Chondrocyte (in vitro differentiated cells): ENCODE results near the gene ITGA11. TPM values are rescaled to one million over a fixed set of nuclear protein-coding genes. Genes with fewer than 3 reads are reported as not detected.
A peak's percentile ranks its signal among the peaks of the same experiment; 100 is the strongest.

ENCODE experiments used
- DNase-seq: peaks from one replicate; pipeline ENCODE4 v3.0.0; 2021; ENCODE audit warnings: mixed read lengths, low spot score
- H3K27ac Mint-ChIP-seq: one replicate; pipeline ENCODE4 v1.8.0; 2021; ENCODE audit warnings: mild to moderate bottlenecking, moderate library complexity, mixed read lengths; ENCODE audit not compliant: unreplicated experiment
- H3K27me3 Mint-ChIP-seq: 2 replicates; pipeline ENCODE4 v1.8.0; 2021; ENCODE audit warnings: low read depth, mixed read lengths
- H3K36me3 Mint-ChIP-seq: 2 replicates; pipeline ENCODE4 v1.8.0; 2021; ENCODE audit warnings: low read depth, mixed read lengths
- H3K4me1 Mint-ChIP-seq: 2 replicates; pipeline ENCODE4 v1.8.0; 2021; ENCODE audit warnings: low read depth, mild to moderate bottlenecking, mixed read lengths
- H3K4me3 Mint-ChIP-seq: one replicate; pipeline ENCODE4 v1.8.0; 2021; ENCODE audit warnings: mild to moderate bottlenecking, moderate library complexity, mixed read lengths; ENCODE audit not compliant: unreplicated experiment
- H3K9me3 Mint-ChIP-seq: 2 replicates; pipeline ENCODE4 v1.8.0; 2021; ENCODE audit warnings: low read depth, mixed read lengths
- total RNA-seq: library from RNA; stranded (reverse); gene quantifications from 3 replicates; pipeline ENCODE4 v1.2.1, GENCODE V29; 2021
- TF ChIP-seq, protein P1 (sequence below): fragments of 200-600 bp; sonication (generic); IDR thresholded peaks from 2 replicates; pipeline ENCODE4 v1.5.0; 2021; ENCODE audit warnings: antibody characterized with exemption, mild to moderate bottlenecking, moderate library complexity

ITGA11 gene
- total RNA-seq, 1 donor from 2014 or later = 1,092 TPM

- H3K27me3 Mint-ChIP-seq = no peaks in the 10 kb centered on the region
- no peak overlapping the region for H3K4me3 Mint-ChIP-seq
- peak overlapping the region; percentile 36 for H3K27ac Mint-ChIP-seq
- H3K9me3 Mint-ChIP-seq = no peaks in the 10 kb centered on the region
- TF ChIP-seq, protein P1, sequence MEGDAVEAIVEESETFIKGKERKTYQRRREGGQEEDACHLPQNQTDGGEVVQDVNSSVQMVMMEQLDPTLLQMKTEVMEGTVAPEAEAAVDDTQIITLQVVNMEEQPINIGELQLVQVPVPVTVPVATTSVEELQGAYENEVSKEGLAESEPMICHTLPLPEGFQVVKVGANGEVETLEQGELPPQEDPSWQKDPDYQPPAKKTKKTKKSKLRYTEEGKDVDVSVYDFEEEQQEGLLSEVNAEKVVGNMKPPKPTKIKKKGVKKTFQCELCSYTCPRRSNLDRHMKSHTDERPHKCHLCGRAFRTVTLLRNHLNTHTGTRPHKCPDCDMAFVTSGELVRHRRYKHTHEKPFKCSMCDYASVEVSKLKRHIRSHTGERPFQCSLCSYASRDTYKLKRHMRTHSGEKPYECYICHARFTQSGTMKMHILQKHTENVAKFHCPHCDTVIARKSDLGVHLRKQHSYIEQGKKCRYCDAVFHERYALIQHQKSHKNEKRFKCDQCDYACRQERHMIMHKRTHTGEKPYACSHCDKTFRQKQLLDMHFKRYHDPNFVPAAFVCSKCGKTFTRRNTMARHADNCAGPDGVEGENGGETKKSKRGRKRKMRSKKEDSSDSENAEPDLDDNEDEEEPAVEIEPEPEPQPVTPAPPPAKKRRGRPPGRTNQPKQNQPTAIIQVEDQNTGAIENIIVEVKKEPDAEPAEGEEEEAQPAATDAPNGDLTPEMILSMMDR = no peak
- H3K4me1 Mint-ChIP-seq = peaks cover 65% of the 10 kb centered on the region
- peaks cover 40% of the 10 kb centered on the region for H3K36me3 Mint-ChIP-seq
- DNase-seq = no peak
Observed at GRCh38 chr15:68292157-68292781, 139.7 kb downstream of the ITGA11 start.

DNA sequence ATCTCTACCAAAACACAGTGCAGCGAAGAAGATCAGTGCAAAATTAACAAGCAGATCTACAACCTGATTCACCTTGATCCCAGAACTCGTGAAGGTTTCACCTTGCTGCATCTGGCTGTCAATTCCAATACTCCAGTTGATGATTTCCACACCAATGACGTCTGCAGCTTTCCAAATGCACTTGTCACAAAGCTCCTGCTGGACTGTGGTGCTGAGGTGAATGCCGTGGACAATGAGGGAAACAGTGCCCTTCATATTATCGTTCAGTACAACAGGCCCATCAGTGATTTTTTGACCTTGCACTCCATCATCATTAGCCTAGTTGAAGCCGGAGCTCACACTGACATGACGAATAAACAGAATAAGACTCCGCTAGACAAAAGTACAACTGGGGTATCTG lies 141.2 kb downstream of the ITGA11 start:
- Mint-ChIP-seq H3K4me1 (peaks cover 69% of the 10 kb centered on the region), H3K9me3 (no peaks in the 10 kb centered on the region), H3K27ac (peak overlapping the region; percentile 13), H3K4me3 (no peak overlapping the region), H3K27me3 (no peaks in the 10 kb centered on the region), H3K36me3 (peaks cover 35% of the 10 kb centered on the region)
- TF ChIP-seq, protein P1 = no peak
- DNase-seq = no peak

DNA sequence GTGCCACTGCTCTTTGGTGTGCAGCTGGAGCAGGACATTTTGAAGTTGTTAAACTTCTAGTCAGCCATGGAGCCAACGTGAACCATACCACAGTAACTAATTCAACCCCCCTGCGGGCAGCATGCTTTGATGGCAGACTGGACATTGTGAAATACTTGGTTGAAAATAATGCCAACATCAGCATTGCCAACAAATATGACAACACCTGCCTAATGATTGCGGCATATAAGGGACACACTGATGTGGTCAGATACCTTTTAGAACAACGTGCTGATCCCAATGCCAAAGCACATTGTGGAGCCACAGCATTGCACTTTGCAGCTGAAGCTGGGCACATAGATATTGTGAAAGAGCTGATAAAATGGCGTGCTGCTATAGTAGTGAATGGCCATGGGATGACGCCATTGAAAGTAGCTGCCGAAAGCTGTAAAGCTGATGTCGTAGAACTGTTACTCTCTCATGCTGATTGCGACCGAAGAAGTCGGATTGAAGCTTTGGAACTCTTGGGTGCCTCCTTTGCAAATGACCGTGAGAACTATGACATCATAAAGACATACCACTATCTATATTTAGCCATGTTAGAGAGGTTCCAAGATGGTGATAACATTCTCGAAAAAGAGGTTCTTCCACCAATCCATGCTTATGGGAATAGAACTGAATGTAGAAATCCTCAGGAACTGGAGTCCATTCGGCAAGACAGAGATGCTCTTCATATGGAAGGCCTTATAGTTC lies 142.2 kb downstream of the ITGA11 start:
- TF ChIP-seq, protein P1 = no peak
- Mint-ChIP-seq H3K27me3 (no peaks in the 10 kb centered on the region), H3K4me1 (peaks cover 69% of the 10 kb centered on the region), H3K27ac (peak overlapping the region; percentile 79), H3K9me3 (no peaks in the 10 kb centered on the region), H3K36me3 (peaks cover 37% of the 10 kb centered on the region), H3K4me3 (no peak overlapping the region)
- no peak for DNase-seq

DNA sequence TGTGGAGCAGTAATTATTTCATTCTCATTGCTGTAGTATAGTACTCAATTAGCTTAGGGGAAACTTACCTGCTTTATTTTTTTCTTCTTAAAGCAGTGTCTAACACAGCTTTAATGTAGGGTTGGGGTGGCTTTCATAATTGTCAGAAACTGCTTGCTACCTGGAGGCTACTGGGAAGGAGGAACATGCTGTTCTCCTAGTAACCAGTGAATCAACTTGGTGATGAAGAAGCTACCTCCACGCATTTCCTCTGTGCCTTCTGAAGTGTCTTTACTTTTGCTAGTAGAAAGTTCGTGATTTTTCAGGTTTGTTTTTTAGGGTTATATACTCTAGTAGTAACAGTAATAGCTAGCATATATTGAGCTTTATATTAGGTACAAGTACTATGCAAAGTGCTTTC lies 142.9 kb downstream of the ITGA11 start:
- Mint-ChIP-seq H3K4me3 (no peak overlapping the region), H3K27ac (peak overlapping the region; percentile 79), H3K27me3 (no peaks in the 10 kb centered on the region), H3K36me3 (peaks cover 40% of the 10 kb centered on the region), H3K9me3 (no peaks in the 10 kb centered on the region), H3K4me1 (peaks cover 68% of the 10 kb centered on the region)
- DNase-seq = no peak
- TF ChIP-seq, protein P1 = no peak

DNA sequence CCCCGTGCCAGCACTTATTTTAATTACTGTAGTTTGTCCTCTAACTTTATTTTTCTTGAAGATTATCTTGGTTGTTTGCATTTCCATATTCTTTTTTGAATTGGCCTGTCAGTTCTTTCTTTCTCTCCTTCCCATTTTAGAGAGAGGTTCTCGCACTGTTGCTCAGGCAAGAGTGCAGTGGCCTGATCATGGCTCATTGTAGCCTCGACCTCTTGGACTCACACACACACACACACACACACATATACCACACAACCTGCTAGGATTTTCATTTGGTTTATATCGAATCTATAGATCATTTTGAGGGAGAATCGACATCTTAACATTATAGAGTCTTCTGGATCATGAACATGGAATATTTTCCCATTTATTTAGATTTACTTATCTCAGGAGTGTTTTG lies 145.7 kb downstream of the ITGA11 start:
- H3K4me3 Mint-ChIP-seq = no peak overlapping the region
- no peaks in the 10 kb centered on the region for H3K27me3 Mint-ChIP-seq
- peak overlapping the region; percentile 83 for H3K27ac Mint-ChIP-seq
- TF ChIP-seq, protein P1 = no peak
- DNase-seq = no peak
- no peaks in the 10 kb centered on the region for H3K9me3 Mint-ChIP-seq
- H3K4me1 Mint-ChIP-seq = peaks cover 81% of the 10 kb centered on the region
- peaks cover 33% of the 10 kb centered on the region for H3K36me3 Mint-ChIP-seq
